HepG2 (cell line): Measurements from ENCODE around the gene EPB41. TPM values are rescaled to one million over a fixed set of nuclear protein-coding genes. Genes with fewer than 3 reads are reported as not detected.

Source experiments
- ASH2L ChIP-seq: fragments of 300-600, 200-600 bp; sonication (generic); IDR thresholded peaks from 2 replicates; pipeline ENCODE4 v1.7.0; 2017; ENCODE audit warnings: low read depth, mild to moderate bottlenecking, moderate library complexity, mixed read lengths, low read length; ENCODE audit not compliant: insufficient read length
- DPF2 ChIP-seq: sonication (generic); formaldehyde crosslinking; IDR thresholded peaks from 2 replicates; pipeline ENCODE4 v1.4.0; 2020; ENCODE audit warnings: mild to moderate bottlenecking, low read depth, missing genetic modification reagents, borderline replicate concordance
- E2F1 ChIP-seq: sonication (generic); formaldehyde crosslinking; IDR thresholded peaks from 2 replicates; pipeline ENCODE4 v1.5.0; 2020; ENCODE audit warnings: missing genetic modification reagents
- EHMT2 ChIP-seq: fragments of 200-600 bp; sonication (generic); IDR thresholded peaks from 2 replicates; pipeline ENCODE4 v1.7.0; 2017; ENCODE audit warnings: antibody characterized with exemption, low read depth, low read length, borderline replicate concordance
- ERF ChIP-seq: IDR thresholded peaks from 2 replicates; pipeline ENCODE4 v1.6.1; 2018; ENCODE audit warnings: missing biosample characterization, missing genetic modification reagents
- FOXK1 ChIP-seq: sonication (generic); formaldehyde crosslinking; IDR thresholded peaks from 2 replicates; pipeline ENCODE4 v1.4.0; 2020; ENCODE audit warnings: low read depth, missing genetic modification reagents, borderline replicate concordance
- GATAD2A ChIP-seq: IDR thresholded peaks from 2 replicates; pipeline ENCODE4 v1.6.1; 2016
- HNF1B ChIP-seq: sonication (generic); formaldehyde crosslinking; IDR thresholded peaks from 2 replicates; pipeline ENCODE4 v1.5.1; 2020; ENCODE audit warnings: mild to moderate bottlenecking, moderate library complexity, missing genetic modification reagents
- HNRNPL ChIP-seq: fragments of 200-400 bp; formaldehyde crosslinking; IDR thresholded peaks from 2 replicates; pipeline ENCODE4 v1.6.1; 2017; ENCODE audit warnings: mild to moderate bottlenecking, low read depth, low read length
- MTA1 ChIP-seq: sonication (generic); formaldehyde crosslinking; IDR thresholded peaks from 2 replicates; pipeline ENCODE4 v1.4.0; 2020; ENCODE audit warnings: missing genetic modification reagents, mild to moderate bottlenecking, borderline replicate concordance
- PITX1 ChIP-seq: sonication (generic); formaldehyde crosslinking; IDR thresholded peaks from 2 replicates; pipeline ENCODE4 v1.5.1; 2020; ENCODE audit warnings: mild to moderate bottlenecking, missing genetic modification reagents
- SALL1 ChIP-seq: sonication (generic); formaldehyde crosslinking; IDR thresholded peaks from 2 replicates; pipeline ENCODE4 v1.8.0; 2022; ENCODE audit warnings: mild to moderate bottlenecking, missing genetic modification reagents
- TAF15 ChIP-seq: fragments of 200-400 bp; formaldehyde crosslinking; IDR thresholded peaks from one replicate; pipeline ENCODE4 v1.6.1; 2018; ENCODE audit warnings: mild to moderate bottlenecking, low read depth, low read length; ENCODE audit not compliant: poor library complexity, severe bottlenecking
- ZBTB20 ChIP-seq: sonication (generic); formaldehyde crosslinking; IDR thresholded peaks from 2 replicates; pipeline ENCODE4 v1.8.1; 2023; ENCODE audit warnings: missing genetic modification reagents, low read depth, mild to moderate bottlenecking, borderline replicate concordance
- ZBTB46 ChIP-seq: sonication (generic); formaldehyde crosslinking; IDR thresholded peaks from 2 replicates; pipeline ENCODE4 v1.4.0; 2020; ENCODE audit warnings: mild to moderate bottlenecking, missing genetic modification reagents, borderline replicate concordance
- ZNF484 ChIP-seq: sonication (generic); formaldehyde crosslinking; IDR thresholded peaks from 2 replicates; pipeline ENCODE4 v1.5.1; 2020; ENCODE audit warnings: mild to moderate bottlenecking, low read depth, missing genetic modification reagents, borderline replicate concordance
- ZNF501 ChIP-seq: sonication (generic); formaldehyde crosslinking; IDR thresholded peaks from 2 replicates; pipeline ENCODE4 v1.5.1; 2020; ENCODE audit warnings: mild to moderate bottlenecking, moderate library complexity, missing genetic modification reagents
- ZNF652 ChIP-seq: IDR thresholded peaks from 2 replicates; pipeline ENCODE4 v1.6.1; 2016; ENCODE audit warnings: low read depth, borderline replicate concordance
- ZNF773 ChIP-seq: sonication (generic); formaldehyde crosslinking; IDR thresholded peaks from 2 replicates; pipeline ENCODE4 v1.4.0; 2020; ENCODE audit warnings: missing genetic modification reagents, borderline replicate concordance
- polyA plus RNA-seq, 8 experiments: library from polyadenylated mRNA; depleted of rRNA in 3 of 8; stranded (reverse) in 7 of 8; unstranded in 1 of 8; fragments of >200 nt; fragmentation: Illumina TruSeq in 4 of 8; extraction: Trizol in 4 of 8; gene quantifications; 2 replicates each; pipeline versions ENCODE4 v1.2.1 to v1.2.3, GENCODE V29; 2011 to 2016; ENCODE audit warnings: low read depth in 4 of 8, missing spikeins in 1 of 8, mixed read lengths in 1 of 8; ENCODE audit not compliant: insufficient read depth in 1 of 8
- total RNA-seq, 5 experiments: library from RNA; depleted of rRNA; stranded (reverse); fragments of >200 nt; fragmentation: Illumina TruSeq; extraction: Trizol; gene quantifications; 2 replicates each; pipeline ENCODE4 v1.2.3, GENCODE V29; 2016; ENCODE audit warnings: low read depth in 1 of 5
- TF ChIP-seq, protein P1 (sequence below): sonication (generic); formaldehyde crosslinking; IDR thresholded peaks from 2 replicates; pipeline ENCODE4 v1.9.0; 2022; ENCODE audit warnings: low read depth, missing genetic modification reagents
- TF ChIP-seq, protein P2 (sequence below): sonication (generic); formaldehyde crosslinking; IDR thresholded peaks from 2 replicates; pipeline ENCODE4 v1.4.0; 2020; ENCODE audit warnings: mild to moderate bottlenecking, low read depth, missing genetic modification reagents

The EPB41 gene
- total and polyA plus RNA-seq, 2 of the 13 experiments (the other 11 are each of a cell fraction or from before 2014, with no cell fraction given) = 34.5 to 46.7 TPM

DNA sequence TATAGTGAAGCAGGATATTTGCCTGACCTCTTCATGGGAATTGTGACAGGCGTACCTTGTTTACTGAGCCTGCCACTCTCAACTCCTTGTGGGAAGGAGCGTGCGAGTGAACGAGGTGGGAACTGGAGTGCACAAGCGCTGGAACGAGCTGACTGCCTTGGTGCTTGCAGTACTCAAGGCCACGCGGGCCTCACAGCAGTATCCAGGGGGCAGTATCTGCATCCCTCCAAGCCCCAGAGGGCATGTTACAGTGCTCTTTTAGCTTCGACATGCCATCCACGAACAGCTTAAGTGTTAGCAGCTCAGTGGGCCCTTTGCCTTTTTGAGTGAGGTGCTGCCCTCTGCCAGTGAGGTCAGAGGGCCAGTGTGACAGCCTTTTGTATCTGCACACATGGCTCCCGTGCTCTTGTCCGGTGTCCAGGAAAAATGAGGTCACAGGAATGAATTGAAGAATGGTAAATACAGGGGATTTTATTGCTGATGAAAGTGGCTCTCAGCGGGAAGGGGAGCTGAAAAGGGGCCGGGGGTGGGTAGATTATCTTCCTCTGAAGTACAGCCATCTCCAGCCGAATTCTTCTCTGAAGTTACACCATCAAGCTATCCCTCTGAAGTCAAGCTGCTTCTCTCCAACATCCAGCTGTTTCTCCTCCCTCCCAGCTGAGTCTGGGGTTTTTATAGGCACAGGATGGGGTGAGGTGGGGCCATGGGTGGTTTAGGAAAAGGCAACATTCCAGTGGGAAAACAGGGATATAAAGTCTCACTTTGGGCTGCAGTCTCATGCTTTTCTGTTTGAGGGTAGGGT lies 69.3 kb downstream of the EPB41 start (continued):
- TF ChIP-seq E2F1 (CRISPR knock-in tag) = no peak
- TF ChIP-seq ZNF773 (CRISPR knock-in tag) = no peak
- peak; percentile 72 for TF ChIP-seq SALL1 (CRISPR knock-in tag)
- peak; percentile 68; the same call in 1 of the 2 replicates for TF ChIP-seq HNRNPL
- TF ChIP-seq GATAD2A (CRISPR knock-in tag) = peak; percentile 54; the same call in 1 of the 2 replicates
- peak; percentile 52; the same call in 1 of the 2 replicates for TF ChIP-seq MTA1 (CRISPR knock-in tag)
- no peak for TF ChIP-seq ZBTB20
- TF ChIP-seq DPF2 (CRISPR knock-in tag) = no peak
- TF ChIP-seq ZNF484 (CRISPR knock-in tag) = no peak
- TF ChIP-seq ERF (CRISPR knock-in tag) = peak; percentile 27; the same call in 1 of the 2 replicates
- TF ChIP-seq, protein P1, sequence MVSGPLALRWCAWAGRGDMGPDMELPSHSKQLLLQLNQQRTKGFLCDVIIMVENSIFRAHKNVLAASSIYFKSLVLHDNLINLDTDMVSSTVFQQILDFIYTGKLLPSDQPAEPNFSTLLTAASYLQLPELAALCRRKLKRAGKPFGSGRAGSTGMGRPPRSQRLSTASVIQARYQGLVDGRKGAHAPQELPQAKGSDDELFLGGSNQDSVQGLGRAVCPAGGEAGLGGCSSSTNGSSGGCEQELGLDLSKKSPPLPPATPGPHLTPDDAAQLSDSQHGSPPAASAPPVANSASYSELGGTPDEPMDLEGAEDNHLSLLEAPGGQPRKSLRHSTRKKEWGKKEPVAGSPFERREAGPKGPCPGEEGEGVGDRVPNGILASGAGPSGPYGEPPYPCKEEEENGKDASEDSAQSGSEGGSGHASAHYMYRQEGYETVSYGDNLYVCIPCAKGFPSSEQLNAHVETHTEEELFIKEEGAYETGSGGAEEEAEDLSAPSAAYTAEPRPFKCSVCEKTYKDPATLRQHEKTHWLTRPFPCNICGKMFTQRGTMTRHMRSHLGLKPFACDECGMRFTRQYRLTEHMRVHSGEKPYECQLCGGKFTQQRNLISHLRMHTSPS (CRISPR knock-in tag) = peak; percentile 76
- no peak for TF ChIP-seq EHMT2
- TF ChIP-seq HNF1B (CRISPR knock-in tag) = 0 out of 2 replicates have a peak, but pooled peaks have one; percentile 60
- no peak for TF ChIP-seq PITX1 (CRISPR knock-in tag)
- TF ChIP-seq, protein P2, sequence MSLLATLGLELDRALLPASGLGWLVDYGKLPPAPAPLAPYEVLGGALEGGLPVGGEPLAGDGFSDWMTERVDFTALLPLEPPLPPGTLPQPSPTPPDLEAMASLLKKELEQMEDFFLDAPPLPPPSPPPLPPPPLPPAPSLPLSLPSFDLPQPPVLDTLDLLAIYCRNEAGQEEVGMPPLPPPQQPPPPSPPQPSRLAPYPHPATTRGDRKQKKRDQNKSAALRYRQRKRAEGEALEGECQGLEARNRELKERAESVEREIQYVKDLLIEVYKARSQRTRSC = no peak
- peak; percentile 61 for TF ChIP-seq ASH2L
- TF ChIP-seq TAF15 = no peak
- TF ChIP-seq FOXK1 (CRISPR knock-in tag) = no peak
- TF ChIP-seq ZNF501 (CRISPR knock-in tag) = peak; percentile 28; the same call in 1 of the 2 replicates
- TF ChIP-seq ZBTB46 (CRISPR knock-in tag) = no peak
- no peak for TF ChIP-seq ZNF652
